ENCODE measurements around the gene FHIT.

Gene FHIT

GRCh38 chr3:60884005-60884404, 367.2 kb downstream of the FHIT start:
- H3K4me3 ChIP-seq (ENCODE audit: low read depth, low read length): no peak overlapping the region
- no peak for TF ChIP-seq CTCF (IDR thresholded peaks at IDR 0.05; ENCODE audit: low read depth, low read length)

GRCh38 chr3:60877188-60877587, 374.1 kb downstream of the FHIT start:
- no peak overlapping the region for H3K4me3 ChIP-seq (ENCODE audit: low read depth, low read length)
- no peak for TF ChIP-seq CTCF (IDR thresholded peaks at IDR 0.05; ENCODE audit: low read depth, low read length)

- no peak for TF ChIP-seq CTCF (IDR thresholded peaks at IDR 0.05; ENCODE audit: low read depth, low read length)
- no peak overlapping the region for H3K4me3 ChIP-seq (ENCODE audit: low read depth, low read length)
Observed at GRCh38 chr3:60870396-60870795, 380.9 kb downstream of the FHIT start.

- H3K4me3 ChIP-seq (ENCODE audit: low read depth, low read length): no peak overlapping the region
- no peak for TF ChIP-seq CTCF (IDR thresholded peaks at IDR 0.05; ENCODE audit: low read depth, low read length)
Observed at GRCh38 chr3:60867200-60867599, 384.1 kb downstream of the FHIT start.

GRCh38 chr3:60856257-60857046, 394.8 kb downstream of the FHIT start:
- no peak for TF ChIP-seq CTCF (IDR thresholded peaks at IDR 0.05; ENCODE audit: low read depth, low read length)
- no peak overlapping the region for H3K4me3 ChIP-seq (ENCODE audit: low read depth, low read length)

- TF ChIP-seq CTCF (IDR thresholded peaks at IDR 0.05; ENCODE audit: low read depth, low read length): no peak
- no peak overlapping the region for H3K4me3 ChIP-seq (ENCODE audit: low read depth, low read length)
Observed at GRCh38 chr3:60855250-60855649, 396.0 kb downstream of the FHIT start.

GRCh38 chr3:60854791-60855190, 396.5 kb downstream of the FHIT start:
- H3K4me3 ChIP-seq (ENCODE audit: low read depth, low read length): no peak overlapping the region
- no peak for TF ChIP-seq CTCF (IDR thresholded peaks at IDR 0.05; ENCODE audit: low read depth, low read length)
